ENCODE data around the gene SYNDIG1. TPM values are rescaled to one million over a fixed set of nuclear protein-coding genes. Genes with fewer than 3 reads are reported as not detected.

SYNDIG1 gene
- total RNA-seq, 1 donor from 2014 or later: 5.7 TPM

- no peak for DNase-seq (ENCODE audit: low spot score)
These were observed 203.7 kb downstream of the SYNDIG1 start for GRCh38 chr20:24672886-24673677.

DNA sequence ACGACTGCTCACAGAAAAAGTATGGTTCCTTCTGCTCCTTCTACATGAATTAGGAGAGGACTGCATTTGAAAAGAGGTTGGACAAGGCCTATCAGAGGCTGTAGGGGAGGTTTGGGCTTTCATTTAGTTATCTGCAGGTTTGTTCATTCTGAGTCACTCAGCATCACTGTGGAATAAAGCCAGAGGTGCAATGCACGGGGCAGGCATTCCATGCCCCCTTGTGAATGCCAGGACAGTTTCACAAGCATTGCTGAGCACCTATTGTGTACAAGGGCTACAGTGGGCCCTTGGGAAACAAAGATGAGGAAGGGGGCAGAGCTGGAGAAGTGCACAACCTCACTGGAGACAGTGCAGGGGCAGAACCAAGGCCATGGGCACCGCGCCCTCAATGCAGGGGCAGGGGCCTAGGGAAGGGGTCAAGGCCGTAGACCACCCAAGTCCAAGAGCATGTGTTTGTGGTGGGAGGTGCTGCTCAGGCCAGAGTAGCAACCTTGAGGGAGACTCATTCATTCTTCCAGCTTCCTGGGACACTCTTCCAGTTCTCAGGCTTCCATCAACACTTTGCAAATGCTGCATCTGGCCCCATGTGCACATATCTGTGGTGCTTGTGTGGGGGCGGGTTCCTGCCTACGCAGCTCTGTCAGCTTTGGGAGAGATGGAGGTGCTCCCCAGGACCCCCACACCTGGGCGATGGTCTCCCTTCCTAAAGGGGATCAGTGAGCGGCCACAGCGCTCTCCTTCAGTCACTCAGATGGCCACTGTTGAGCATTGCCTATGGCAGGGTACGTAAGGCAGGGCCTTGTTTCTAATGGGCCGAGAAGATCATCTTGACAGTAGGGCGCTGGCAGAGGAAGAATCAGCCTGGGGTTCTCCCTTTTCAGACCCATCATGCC is 204.5 kb downstream of the SYNDIG1 start:
- DNase-seq (ENCODE audit: low spot score): no peak

DNA sequence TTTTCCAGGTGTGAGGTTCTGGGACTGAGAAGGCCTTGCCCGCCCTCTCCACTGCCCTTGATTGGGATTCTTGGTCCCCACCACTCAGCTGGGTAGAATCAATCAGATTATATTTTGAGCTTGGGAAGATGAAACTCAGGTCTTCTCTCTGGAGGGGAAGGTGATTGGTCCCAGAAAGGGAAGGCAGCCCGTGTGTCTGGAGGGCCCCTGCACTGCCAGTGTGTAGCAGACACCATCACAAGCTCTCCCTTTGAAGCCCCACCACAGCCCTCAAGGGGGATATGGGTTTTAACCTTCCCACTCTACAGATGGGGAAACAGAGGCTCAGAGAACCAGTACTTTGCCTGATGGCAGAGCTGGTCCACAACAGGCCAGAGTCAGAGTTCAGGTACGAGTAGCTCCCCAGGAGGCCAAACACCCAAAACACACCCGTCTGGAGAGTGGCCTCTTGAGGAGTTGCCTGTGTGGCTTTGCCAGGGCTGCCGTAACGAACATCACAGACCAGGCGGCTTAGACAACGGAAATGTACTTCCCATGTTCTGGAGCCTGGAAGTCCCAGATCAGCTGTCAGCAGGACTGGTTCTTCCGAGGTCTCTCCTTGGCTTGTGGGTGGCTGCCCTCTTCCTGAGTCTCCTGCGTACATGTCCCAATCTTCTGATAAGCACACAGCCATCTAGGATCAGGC is 205.6 kb downstream of the SYNDIG1 start:
- no peak for DNase-seq (ENCODE audit: low spot score)

GRCh38 chr20:24675651-24676352 is 206.4 kb downstream of the SYNDIG1 start:
- no peak for DNase-seq (ENCODE audit: low spot score)

DNA sequence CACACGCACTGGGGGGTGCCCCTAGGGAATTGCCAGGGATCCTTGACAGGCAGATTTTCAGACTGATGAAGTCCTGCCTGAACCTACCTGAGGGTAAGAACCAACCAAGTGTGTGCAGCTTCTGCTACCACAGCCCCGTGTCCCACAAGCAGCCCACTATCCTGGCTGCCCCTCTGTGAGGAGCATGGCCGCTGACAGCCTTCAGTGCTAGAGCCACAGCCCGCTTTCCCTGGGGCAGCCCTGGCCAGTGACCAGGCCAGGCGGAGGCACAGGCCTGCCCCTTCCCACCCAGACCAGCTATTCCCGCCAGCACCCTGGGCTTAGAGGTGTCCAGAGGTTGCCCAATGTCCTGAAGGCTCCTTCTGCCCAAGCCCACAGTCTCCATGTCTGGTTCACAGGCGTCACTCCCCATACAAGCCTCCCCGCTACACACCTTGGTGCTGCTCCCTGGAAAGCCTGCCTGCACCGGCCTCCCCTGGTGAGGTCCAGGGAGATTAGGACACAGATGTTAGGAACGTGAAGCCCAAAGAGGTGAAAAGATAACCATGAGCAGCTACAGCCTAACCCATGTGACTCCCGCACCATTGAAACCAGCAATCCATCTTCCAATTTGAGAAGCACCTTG is 207.0 kb downstream of the SYNDIG1 start:
- no peak for DNase-seq (ENCODE audit: low spot score)

GRCh38 chr20:24676978-24677370 is 207.5 kb downstream of the SYNDIG1 start:
- no peak for DNase-seq (ENCODE audit: low spot score)

- no peak for DNase-seq (ENCODE audit: low spot score)
These were observed 208.3 kb downstream of the SYNDIG1 start for GRCh38 chr20:24677626-24678315.

GRCh38 chr20:24678351-24679106 is 209.1 kb downstream of the SYNDIG1 start:
- no peak for DNase-seq (ENCODE audit: low spot score)

GRCh38 chr20:24679448-24680047 is 210.1 kb downstream of the SYNDIG1 start:
- no peak for DNase-seq (ENCODE audit: low spot score)

DNA sequence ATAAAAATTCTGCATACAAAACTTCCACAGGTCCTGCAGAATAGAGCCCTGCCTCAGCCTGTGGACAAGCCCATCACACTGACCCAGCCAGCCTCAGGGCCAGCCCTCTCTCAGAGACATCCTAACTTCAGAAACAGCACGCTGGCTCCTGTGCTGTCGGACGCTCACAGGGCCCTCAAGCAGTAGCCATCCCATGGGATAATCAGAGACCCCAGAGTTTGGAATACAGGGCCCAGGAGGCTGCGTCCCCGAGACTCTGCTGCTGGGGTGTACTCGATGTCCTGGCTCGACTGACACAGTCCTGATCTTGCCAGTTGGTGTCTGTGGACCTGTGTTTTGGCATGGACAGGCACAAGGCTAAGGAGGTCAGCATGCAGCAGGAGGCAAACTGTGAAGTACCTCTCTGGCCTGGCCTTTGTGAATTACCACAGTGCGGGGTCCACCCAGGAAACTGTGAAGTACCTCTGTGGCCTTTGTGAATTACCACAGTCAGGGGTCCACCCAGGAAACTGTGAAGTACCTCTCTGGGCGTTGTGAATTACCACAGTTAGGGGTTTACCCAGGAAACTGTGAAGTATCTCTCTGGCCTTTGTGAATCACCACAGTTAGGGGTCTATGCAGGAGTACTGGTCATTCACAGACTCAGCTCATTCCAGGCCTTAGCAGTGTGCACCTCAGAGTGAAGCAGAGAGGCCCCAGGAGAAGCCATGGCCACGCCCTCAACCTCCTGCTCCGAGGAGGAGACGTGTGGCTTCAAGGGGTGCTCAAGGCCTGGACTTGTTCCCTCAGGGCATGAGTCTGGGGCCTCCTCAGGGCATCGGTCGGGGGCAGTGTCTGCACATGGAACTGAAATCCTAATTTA is 212.4 kb downstream of the SYNDIG1 start:
- DNase-seq (ENCODE audit: low spot score): no peak

- no peak for DNase-seq (ENCODE audit: low spot score)
These were observed 213.1 kb downstream of the SYNDIG1 start for GRCh38 chr20:24682496-24682985.

DNA sequence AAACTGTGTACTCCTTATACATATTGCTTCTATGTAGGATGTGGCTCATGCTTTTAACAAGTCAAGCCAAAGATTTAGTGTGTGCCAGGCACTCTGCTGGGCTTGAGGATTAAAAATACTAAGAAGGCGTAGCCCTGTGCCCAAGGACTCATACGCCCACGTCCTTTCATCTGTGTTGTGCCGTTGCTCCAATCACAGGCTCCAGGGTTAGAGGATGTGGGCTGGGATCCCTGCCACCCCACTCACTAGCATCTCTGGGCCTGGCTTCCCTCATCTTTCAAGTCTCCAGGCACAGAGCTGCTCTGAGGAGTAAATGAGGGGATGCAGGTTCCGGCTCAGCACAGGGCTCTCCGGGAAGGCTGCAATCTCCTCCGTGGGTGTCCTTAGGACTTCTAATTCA is 214.2 kb downstream of the SYNDIG1 start:
- no peak for DNase-seq (ENCODE audit: low spot score)

DNA sequence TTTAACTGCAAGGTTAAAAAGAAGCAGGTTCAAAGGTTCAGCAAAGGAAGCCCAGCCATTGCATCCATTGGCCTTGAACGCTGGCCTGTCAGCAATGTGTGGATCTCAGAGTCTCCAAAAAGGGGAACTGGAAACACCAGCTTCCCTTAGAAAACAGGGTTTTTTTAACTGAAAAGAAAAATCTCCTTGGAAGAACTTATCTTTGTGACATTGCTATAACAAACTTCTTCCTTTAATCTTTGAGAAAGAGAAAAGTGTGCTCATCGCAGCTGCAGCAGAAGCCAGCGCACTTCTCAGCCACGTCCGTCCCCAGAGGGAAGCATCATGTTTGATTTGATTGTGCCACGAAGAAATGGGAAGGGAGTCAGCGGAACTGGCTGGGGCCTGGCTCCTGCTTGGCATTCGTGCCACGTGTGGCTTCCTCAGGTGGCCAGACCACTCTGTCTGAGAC is 215.0 kb downstream of the SYNDIG1 start:
- no peak for DNase-seq (ENCODE audit: low spot score)

- DNase-seq (ENCODE audit: low spot score): no peak
These were observed 215.7 kb downstream of the SYNDIG1 start for GRCh38 chr20:24684956-24685691.

- DNase-seq (ENCODE audit: low spot score): no peak
These were observed 216.3 kb downstream of the SYNDIG1 start for GRCh38 chr20:24685736-24686135.

GRCh38 chr20:24686156-24686555 is 216.7 kb downstream of the SYNDIG1 start:
- DNase-seq (ENCODE audit: low spot score): no peak

- no peak for DNase-seq (ENCODE audit: low spot score)
These were observed 221.0 kb downstream of the SYNDIG1 start for GRCh38 chr20:24690408-24690807.
